Body of pancreas (tissue), 4 donors: ENCODE measurements around the gene NCLN.

ENCODE experiments used
- POLR2A ChIP-seq, 3 donors: fragments of 450-650 bp; IDR thresholded peaks; one replicate each; pipeline ENCODE4 v1.6.1; 2016; ENCODE audit warnings: antibody characterized with exemption in 3 of 3, mild to moderate bottlenecking in 2 of 3
- TF ChIP-seq, protein P1 (sequence below), 7 experiments: fragments of 450-650 bp in 4 of 7; fragments of 200-600 bp in 3 of 7; sonication (generic) in 3 of 7; IDR thresholded peaks; one replicate each; pipeline ENCODE4 v1.5.1; 2016 to 2019; ENCODE audit warnings: antibody characterized with exemption in 7 of 7

DNA sequence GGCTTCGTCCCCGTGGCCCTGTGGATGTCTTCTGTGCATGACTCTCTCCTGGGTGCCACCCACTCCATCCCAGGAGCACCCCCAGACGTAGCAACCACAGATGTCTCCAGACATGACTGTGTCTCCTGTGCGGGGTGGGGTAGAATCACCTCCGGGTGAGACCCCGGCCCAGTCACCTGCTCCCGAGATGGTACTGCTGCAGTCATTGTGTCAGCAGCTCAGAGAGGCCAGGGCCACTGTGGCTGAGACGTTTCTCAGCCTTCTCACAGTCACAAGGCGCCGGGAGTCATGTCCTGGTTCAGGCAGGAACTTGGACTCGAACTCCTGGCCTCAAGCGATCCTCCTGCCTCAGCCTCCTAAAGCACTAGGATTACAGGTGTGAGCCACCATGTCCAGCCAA lies 16.6 kb downstream of the NCLN start:
- TF ChIP-seq POLR2A (IDR thresholded peaks at IDR 0.05) = no peak
- TF ChIP-seq, protein P1, sequence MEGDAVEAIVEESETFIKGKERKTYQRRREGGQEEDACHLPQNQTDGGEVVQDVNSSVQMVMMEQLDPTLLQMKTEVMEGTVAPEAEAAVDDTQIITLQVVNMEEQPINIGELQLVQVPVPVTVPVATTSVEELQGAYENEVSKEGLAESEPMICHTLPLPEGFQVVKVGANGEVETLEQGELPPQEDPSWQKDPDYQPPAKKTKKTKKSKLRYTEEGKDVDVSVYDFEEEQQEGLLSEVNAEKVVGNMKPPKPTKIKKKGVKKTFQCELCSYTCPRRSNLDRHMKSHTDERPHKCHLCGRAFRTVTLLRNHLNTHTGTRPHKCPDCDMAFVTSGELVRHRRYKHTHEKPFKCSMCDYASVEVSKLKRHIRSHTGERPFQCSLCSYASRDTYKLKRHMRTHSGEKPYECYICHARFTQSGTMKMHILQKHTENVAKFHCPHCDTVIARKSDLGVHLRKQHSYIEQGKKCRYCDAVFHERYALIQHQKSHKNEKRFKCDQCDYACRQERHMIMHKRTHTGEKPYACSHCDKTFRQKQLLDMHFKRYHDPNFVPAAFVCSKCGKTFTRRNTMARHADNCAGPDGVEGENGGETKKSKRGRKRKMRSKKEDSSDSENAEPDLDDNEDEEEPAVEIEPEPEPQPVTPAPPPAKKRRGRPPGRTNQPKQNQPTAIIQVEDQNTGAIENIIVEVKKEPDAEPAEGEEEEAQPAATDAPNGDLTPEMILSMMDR (IDR thresholded peaks at IDR 0.05) = no peak
